ENCODE measurements around the gene MACROD2. TPM values are rescaled to one million over a fixed set of nuclear protein-coding genes. Genes with fewer than 3 reads are reported as not detected.
"Not testable (repeated sequence)": the region's sequence is repeated elsewhere in the genome, so short reads cannot be mapped to it uniquely, and the experiment has no call there.

MACROD2 gene
- total RNA-seq, 1 experiment from 2014 or later = 0.86 TPM

DNA sequence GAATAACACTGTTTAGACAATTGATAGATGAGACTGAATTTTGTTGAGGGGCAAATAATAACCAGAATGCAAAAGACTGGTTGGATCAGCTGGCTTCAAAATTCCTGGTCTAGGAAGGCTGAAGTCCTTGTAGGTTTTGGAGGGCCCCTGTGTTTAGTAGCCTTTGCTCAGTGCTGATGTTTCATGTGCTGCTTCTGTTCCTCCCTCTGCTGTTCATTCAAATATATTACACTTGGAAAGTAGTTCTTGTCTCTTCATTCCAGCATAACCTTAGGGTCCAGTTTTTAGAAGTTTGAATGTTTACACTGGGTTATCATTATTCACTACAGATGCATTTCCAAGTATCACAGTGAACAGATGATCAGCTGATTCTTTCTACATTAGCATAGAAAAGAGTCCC lies 269.6 kb downstream of the MACROD2 start:
- no peak for DNase-seq (ENCODE audit: low read depth)

DNA sequence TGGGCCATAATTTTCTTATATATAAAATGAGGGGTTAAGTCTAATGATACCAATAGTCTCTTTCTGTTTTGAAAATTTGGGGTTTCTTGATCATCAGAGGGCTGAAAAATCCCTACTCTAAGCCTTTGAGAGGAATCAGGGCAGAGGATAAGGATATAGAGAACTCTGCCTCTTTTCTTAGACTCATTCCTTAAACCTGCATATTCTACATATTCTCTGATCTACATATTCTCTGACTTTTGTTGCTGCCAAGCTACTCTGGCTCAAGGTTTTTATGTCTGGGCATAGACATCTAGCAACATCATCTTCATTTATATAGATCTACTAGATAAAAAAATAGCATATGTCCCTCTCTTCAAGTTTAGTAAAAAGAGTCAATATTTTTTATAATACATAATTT lies 270.9 kb downstream of the MACROD2 start:
- DNase-seq (ENCODE audit: low read depth) = no peak

DNA sequence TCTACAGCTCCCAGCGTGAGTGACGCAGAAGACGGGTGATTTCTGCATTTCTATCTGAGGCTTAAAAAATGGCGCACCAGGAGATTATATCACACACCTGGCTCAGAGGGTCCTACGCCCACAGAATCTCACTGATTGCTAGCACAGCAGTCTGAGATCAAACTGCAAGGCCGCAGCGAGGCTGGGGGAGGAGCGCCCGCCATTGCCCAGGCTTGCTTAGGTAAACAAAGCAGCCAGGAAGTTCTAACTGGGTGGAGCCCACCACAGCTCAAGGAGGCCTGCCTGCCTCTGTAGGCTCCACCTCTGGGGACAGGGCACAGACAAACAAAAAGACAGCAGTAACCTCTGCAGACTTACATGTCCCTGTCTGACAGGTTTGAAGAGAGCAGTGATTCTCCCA lies 275.4 kb downstream of the MACROD2 start:
- not testable (repeated sequence) for DNase-seq (ENCODE audit: low read depth)

DNA sequence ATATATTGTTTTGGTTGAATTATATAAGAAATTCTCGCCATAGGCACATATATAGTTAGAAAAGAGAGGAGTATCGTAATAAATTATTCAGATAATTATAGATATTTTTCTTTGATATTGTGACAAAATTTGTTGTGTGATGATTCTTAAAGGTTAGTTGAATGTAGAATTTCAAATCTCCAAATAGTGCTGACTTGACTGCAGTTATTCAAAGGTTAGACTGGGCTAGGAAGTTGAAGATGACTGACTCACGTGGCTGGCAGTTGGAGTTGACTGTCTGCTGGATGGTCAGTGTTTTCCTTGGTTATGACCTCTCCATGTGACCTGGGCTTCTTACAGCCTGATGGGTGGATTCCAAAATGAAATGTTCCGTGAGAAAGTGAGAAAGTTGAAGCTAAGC lies 286.8 kb downstream of the MACROD2 start:
- DNase-seq (ENCODE audit: low read depth) = no peak

DNA sequence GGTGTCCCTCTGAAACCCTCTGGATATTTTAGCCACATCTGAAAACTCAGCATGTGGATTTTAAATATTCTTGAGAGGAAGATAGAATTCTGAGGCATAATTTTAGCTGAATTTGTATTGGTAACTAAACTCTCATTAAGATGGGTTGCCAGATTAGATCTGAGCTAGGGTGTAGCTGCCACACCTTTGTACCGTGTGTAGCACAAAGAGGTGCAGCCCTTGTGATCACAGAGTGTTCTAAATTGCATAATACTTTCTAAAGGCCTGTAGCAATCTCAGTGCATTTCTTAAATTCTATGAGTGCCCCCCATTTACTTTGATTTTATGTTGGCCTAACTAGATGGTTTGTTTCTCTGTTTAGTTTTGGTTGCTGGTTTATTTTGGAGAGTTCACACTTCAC lies 289.1 kb downstream of the MACROD2 start:
- DNase-seq (ENCODE audit: low read depth) = no peak

DNA sequence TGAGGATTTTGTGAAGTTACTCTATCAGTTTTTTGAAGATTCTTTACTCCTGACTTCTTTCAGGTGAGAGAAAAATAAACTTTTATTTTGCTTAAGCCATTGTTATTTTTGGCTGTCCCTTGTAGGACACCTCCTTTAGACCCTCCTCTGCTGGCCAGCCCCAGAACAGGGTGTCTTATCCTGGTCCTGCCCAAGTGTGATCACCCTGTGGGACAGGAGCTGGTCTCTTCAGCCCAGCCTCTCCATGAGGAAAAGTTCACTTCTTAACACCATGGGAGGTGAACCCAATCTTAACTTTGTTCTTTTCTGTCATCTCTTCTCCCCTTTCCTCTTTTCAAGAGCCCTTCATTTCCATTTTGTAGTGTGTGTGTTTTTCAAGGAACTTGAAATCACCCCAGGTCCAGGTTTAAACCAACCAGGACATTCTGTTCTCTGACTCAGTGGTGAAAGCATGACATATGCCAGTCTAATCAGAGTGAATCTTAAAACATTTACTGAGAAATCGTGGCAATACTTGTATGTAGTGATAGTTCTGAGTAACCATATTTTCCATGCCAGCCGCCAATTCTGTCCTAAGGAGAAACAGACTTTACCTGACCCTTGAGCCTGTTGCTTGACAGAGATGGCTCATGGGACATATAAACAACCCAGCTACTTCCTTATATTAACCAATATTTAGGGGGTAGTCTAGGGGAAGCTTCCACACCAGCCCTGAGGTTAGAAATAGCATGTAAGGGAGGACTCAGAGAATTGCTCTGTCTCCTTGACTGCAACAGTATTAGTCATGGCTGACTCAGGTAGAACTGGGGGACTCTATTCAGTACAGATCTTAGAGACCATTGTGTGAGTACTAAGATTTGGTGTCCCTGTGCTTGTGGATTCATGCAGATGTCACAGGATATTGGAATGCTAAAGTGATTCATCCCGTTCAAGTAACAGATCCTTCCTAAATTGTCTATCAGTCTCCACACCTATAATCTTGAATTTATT lies 293.3 kb downstream of the MACROD2 start:
- DNase-seq (ENCODE audit: low read depth) = peak; percentile 5

DNA sequence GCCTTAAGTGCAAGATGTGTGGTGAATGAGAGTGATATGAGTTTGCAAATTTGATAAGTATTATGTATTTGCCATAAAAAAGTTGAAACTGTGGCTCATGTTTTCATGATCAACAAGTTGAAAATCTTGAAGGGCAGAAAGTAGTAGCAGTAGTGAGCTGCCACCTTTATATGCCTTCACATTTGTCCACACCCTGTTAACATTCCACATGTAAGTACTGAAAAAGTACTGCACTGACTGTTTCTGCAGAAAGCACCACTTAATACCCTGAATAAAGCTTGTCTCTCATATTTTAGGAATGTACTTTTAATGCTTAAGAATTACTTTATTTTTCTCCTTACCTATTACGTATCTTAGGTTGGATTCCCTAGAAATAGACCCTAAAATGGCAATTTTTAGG lies 296.2 kb downstream of the MACROD2 start:
- no peak for DNase-seq (ENCODE audit: low read depth)

DNA sequence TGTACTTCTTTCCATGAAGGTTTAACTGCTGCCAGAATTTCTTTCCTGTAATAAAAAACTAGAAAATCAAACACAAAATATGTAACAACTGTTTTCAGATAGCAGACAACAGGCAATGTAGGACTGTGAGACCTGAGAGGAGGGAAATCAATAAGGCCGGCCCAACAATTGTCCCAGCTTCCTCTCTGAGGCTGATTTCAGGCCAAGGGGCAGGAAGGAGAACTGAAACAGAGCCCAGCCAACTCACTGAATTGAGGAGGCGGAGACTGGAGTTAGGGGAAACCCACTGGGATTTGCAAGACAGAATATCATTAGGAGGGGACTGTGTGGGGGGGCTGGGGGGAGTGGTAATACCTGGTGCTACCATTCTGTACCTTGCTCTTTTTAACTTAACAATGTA lies 299.9 kb downstream of the MACROD2 start:
- no peak for DNase-seq (ENCODE audit: low read depth)

DNA sequence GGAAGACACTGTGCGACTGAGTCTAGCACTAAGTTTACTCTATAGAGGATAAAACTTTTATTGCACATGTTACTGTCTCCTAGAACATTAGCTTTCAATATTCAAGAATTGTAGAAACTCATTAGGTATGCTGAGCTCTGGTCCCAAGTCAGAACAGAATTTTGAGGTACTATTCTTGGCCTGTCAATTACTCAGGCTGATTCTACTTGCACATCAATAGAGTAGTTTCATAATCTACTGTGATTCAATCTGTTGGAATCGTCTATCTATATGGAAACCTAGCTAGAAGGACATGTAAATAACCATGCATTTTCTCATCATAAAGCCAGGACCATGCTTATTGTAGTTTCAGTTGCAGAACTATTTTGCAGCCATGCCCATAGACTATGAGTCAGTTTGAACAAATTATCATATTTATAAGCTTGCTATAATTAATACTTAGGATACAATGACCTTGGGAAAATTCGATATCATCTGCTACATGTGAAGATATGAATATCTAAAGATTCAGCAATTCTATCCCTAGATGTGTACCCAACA lies 300.5 kb downstream of the MACROD2 start:
- no peak for DNase-seq (ENCODE audit: low read depth)

DNA sequence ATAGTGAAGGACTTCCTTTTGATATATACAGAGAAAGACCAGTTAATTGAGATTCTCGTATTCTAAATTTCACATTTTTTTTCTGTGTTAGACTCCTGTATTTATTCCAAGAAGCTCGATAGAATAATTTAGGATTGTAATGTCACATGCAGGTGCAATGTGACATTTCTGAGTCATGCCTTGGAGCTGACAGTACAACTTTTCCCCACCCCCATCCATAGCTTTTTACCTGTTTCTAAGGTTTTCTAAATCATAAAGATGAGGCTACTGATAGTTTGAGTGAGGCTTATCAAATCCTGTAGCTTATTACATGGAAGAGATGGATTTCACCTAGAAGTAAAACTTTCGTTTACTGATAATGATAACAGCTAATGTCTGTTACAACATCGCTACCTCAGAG lies 304.5 kb downstream of the MACROD2 start:
- no peak for DNase-seq (ENCODE audit: low read depth)

DNA sequence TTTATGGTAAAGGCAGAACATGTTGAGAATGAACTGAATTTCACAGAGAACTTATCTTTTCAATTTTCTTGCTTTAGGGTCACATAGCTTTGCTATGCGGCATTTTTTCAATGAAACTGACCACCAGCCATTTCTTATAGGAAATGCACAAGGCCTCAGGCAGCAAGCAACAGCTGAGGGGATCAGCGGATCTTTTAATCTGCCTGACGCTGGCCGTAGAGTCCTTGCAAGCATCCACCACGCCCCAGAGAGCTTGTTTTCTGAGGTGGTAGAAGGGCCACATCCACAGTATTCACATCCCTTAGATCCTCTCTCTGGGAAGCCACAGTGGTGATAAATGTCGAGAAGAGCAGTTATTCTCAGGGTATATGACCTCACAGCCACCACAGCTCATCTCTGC lies 307.8 kb downstream of the MACROD2 start:
- DNase-seq (ENCODE audit: low read depth) = no peak

DNA sequence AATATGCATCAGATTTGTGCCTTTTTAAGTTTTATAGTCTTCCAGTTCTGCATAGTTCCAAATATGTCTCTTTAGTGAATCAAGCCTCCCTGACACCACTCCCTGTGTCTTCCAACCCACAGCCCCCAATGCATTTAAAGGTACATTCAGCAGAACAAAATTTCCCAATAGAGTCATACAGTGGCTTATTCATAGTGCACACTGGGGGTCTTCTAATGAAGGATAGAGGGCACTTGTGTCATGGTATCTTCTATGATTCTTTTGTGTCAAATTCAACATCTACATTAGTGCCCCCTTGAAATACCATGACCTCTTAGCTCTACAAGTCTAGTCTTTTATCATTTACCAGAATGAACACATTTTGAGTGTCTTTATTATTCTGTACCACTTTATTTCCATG lies 308.3 kb downstream of the MACROD2 start:
- DNase-seq (ENCODE audit: low read depth) = no peak

DNA sequence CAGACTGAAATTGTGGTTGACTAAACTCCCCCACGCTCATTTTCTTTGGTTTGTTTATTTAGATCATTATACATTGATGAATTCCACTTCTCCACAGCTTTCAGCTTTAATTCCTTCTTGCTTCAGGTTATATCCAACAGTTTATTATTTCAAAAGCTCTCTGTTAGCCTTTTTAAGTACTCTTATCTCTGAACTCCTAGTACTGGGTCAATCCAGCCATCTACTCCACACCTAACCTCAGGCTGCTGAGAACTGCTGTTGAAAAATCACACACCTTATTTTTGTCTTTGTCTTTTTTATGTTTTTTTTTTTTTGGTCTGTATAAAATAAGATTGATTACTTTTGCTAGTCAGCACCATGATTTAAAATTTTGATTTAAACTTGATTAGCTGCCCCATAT lies 309.2 kb downstream of the MACROD2 start:
- no peak for DNase-seq (ENCODE audit: low read depth)

DNA sequence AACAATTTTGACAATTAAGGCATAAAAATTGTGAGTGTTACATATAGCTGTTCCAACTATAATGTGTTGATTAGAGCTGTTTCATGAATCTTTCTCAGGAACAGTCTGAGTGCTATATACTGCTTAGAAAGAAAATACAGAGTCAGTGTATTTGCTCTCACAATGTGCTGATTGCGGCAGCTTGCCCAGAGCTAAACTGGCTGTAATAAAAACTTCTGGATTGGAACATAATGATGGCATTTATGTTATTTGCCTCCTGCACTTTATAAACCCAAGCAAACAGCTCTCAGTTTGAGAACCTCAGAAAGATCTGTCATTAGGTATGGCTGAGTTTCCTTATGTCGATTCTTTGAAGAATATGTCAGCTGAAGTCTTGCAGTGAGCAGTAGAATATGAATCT lies 312.6 kb downstream of the MACROD2 start:
- DNase-seq (ENCODE audit: low read depth) = no peak

DNA sequence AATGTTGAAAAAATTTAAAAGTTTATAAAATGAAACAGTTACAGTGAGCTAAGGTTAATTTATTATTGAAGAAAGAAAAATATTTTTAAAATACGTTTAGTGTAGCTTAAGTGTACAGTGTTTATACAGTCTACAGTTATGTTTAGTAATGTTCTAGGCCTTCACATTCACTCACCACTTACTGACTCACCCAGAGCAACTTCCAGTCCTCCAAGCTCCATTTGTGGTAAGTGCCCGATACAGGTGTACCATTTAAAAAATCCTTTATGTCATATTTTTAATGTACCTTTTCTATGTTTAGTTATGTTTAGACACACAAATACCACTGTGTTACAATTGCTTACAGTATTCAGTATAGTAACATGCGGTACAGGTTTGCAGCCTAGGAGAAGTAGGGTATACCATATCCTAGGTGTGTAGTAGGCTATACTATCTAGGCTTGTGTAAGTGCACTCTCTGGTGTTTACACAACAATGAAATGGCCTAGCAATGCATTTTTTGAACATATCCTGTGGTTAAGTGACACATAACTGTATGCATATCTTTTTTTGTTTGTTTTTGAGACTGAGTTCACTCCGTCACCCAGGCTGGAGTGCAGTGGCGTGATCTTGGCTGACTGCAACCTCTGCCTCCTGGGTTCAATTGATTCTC lies 315.8 kb downstream of the MACROD2 start:
- DNase-seq (ENCODE audit: low read depth) = no peak

DNA sequence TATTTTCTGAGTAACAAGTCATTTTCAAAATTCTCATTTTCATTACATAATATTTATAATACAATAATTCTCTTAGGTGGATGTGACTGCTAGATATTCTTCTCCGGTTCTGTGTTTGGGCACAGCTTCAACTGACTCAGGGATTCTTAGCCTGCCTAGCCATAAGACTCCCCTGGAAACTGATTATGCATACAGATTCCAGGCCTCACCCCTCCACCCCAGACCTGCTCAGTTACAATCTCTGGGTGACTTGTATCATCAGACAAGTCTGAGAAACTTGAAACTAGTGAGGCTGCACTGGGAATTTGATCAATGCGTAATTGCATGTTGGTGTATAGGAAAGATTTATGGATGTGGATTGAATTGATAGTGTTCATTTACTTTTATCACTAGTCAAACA lies 316.7 kb downstream of the MACROD2 start:
- DNase-seq (ENCODE audit: low read depth) = no peak

DNA sequence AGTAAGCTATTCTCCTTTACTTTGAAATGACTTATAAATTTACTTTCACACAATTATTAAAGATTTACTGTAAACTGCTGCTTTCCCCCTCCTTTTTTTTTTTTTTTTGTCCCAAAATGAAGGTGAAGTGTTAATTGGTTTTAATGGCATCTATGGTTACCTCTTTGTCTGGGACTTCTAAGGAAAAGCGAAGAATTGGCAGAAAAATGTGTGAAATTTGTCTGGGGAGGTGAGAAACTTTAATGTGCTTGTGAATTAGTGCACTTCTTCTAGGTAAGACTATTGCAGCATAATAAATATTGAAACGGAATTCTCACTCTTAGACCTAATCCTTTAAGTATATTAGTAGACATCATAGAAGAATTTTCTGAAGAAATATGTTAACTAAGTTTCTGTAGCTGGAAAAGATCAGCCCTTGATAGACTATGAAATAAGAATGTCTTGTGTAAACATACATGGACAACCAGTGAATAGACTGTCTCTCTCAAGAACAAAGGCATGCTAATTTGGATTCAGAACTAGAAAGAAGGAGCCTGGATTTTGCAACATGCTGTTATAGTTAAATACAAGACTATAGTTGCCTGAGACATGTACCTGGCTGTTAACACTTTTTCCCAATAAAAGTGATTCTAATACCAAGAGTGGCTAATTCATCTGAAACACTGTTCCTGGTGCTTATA lies 318.2 kb downstream of the MACROD2 start:
- DNase-seq (ENCODE audit: low read depth) = no peak

DNA sequence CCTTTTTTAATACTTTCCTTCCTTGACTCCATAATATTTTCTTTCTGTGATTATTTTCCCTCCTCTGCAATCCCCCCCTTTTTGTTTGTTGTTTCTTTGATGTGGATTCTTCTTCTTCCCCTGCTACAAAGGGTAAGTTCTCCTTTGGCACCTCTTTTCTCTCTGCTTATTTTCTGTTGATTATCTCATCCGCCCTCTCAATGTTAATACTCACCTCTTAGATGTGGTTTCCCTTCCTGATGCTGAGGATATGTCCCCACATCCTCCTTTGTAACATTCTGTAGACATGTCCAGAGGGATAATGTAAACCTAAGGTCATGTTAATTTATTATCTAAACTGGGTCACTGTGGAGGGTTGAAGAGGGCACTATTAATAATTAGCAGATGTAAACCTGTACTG lies 324.4 kb downstream of the MACROD2 start:
- DNase-seq (ENCODE audit: low read depth) = no peak

DNA sequence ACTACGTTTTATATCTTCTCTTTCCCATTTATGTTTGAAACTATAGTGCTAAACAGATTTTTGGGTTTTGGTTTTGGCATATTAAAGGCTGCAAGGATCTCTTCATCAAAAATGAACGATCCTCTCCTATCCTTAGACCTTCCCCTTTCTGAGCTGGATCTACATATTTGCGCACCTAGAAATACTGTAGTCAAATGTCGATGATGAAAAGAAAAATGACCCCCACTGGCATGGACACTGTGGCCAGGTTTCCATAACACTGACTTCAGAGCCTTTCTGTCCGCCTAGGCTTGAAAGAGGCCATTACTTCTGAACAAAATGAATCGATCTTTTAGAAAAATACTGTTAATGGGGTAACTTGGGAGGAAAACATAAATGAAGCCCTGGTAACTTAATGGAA lies 336.3 kb downstream of the MACROD2 start:
- DNase-seq (ENCODE audit: low read depth) = no peak

DNA sequence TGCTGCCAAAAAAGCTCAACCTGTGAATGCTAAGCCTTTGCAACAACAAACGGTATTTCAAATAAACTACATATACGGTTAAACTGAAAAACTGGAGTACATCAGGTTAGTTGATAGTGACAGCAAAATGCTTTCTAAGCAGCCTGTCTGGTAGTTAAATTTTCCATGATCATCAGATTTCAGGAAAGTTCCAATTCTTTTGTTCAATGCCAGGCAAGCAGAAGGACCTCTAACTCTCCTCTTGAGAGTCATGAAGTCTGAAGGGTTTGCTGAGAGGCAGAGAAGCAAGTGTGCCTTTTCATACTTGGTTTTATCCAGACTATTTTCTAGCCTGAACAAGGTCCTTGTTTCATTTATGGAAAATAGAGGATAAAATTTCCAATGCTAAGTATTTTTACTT lies 337.6 kb downstream of the MACROD2 start:
- DNase-seq (ENCODE audit: low read depth) = no peak

DNA sequence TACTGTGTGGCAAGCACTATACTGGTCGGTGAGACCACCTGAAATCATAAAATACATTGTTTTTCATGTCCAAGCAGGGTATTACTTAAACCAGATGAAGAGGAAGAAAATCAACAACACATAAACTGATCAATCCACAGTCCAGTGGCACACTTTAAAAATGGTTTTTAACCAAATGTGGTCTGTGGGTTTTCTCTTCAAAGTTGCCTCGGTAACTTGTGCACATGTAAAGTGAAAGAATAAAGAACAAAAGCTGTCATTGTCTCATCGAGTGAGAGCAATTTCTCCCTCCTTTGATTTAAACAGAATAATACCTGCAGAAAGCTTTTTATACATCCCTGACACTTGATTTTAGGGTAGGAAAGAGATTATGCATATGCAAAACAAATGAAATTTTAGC lies 338.4 kb downstream of the MACROD2 start:
- DNase-seq (ENCODE audit: low read depth) = no peak

DNA sequence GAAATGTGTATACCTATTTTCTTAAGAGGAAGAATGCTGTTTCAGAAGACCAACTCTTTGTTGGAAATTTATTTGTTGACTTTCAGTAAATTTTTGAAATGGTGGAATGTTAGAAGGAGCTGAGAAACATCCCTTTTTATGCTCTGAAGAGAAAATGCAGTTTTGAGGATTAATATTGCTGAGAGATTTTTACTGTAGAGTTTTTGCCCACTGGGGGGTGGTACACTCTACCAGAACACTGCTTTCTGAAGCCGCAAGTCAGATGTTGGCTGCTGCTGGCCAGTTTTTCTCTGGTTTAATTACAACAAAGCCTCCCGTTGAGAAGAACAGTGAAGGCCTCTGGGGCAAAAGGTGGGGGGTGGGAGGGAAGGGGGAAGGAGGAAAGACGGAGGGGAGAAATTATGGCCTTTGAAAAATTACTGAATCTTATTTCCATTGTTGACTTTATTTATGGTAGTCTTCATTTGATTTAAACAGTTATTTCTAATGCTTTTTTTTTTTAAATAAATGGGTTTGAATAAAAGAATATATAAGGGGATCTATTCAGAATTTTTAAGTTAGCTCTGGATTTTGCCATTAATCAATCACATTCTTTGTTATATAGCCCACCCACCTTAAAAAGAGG lies 339.1 kb downstream of the MACROD2 start:
- peak; percentile 6 for DNase-seq (ENCODE audit: low read depth)

Data from Daoy (cell line).